ENCODE data around the gene BCAS1.
A peak's percentile ranks its signal among the peaks of the same experiment; 100 is the strongest.

The BCAS1 gene

GRCh38 chr20:54103067-54103761, 32.8 kb upstream of the BCAS1 start:
- ATAC-seq: peak in 1 of 2 donors; percentile 65

- no peak for ATAC-seq
Observed at GRCh38 chr20:54102543-54102942, 32.1 kb upstream of the BCAS1 start.

- no peak for ATAC-seq
Observed at GRCh38 chr20:54100563-54100962, 30.2 kb upstream of the BCAS1 start.

GRCh38 chr20:54099894-54100293, 29.5 kb upstream of the BCAS1 start:
- ATAC-seq: no peak

GRCh38 chr20:54098047-54098446, 27.7 kb upstream of the BCAS1 start:
- no peak for ATAC-seq

GRCh38 chr20:54097236-54097529, 26.8 kb upstream of the BCAS1 start:
- no peak for ATAC-seq

- no peak for ATAC-seq
Observed at GRCh38 chr20:54095824-54096223, 25.4 kb upstream of the BCAS1 start.

- ATAC-seq: no peak
Observed at GRCh38 chr20:54094268-54094580, 23.8 kb upstream of the BCAS1 start.

GRCh38 chr20:54093423-54094267, 23.3 kb upstream of the BCAS1 start:
- ATAC-seq: no peak

GRCh38 chr20:54092021-54092420, 21.6 kb upstream of the BCAS1 start:
- ATAC-seq: no peak

GRCh38 chr20:54091120-54091480, 20.7 kb upstream of the BCAS1 start:
- ATAC-seq: no peak

GRCh38 chr20:54090230-54091119, 20.1 kb upstream of the BCAS1 start:
- ATAC-seq: no peak

- no peak for ATAC-seq
Observed at GRCh38 chr20:54088430-54088829, 18.0 kb upstream of the BCAS1 start.

GRCh38 chr20:54086507-54087039, 16.2 kb upstream of the BCAS1 start:
- ATAC-seq: no peak

GRCh38 chr20:54085910-54086309, 15.5 kb upstream of the BCAS1 start:
- no peak for ATAC-seq

GRCh38 chr20:54085425-54085824, 15.0 kb upstream of the BCAS1 start:
- ATAC-seq: no peak

GRCh38 chr20:54084727-54085388, 14.5 kb upstream of the BCAS1 start:
- no peak for ATAC-seq

GRCh38 chr20:54084193-54084592, 13.8 kb upstream of the BCAS1 start:
- ATAC-seq: no peak

GRCh38 chr20:54083459-54083858, 13.1 kb upstream of the BCAS1 start:
- no peak for ATAC-seq

GRCh38 chr20:54082100-54082499, 11.7 kb upstream of the BCAS1 start:
- no peak for ATAC-seq

- no peak for ATAC-seq
Observed at GRCh38 chr20:54079652-54080051, 9.3 kb upstream of the BCAS1 start.

GRCh38 chr20:54078296-54078984, 8.0 kb upstream of the BCAS1 start:
- peak in 1 of 2 donors; percentile 13 for ATAC-seq
